PFSK-1 (cell line): ENCODE measurements around the gene CDC42BPG.

Experiments used
- SIN3A ChIP-seq: IDR thresholded peaks from 2 replicates; pipeline ENCODE4 v1.6.1; 2012; ENCODE audit warnings: mild to moderate bottlenecking, low read length, moderate library complexity, borderline replicate concordance; ENCODE audit not compliant: insufficient read depth
- TAF1 ChIP-seq: IDR thresholded peaks from 2 replicates; pipeline ENCODE4 v1.6.1; 2012; ENCODE audit warnings: low read length, control low read depth, borderline replicate concordance; ENCODE audit not compliant: insufficient read depth
- TF ChIP-seq, protein P1 (sequence below), 2 experiments: IDR thresholded peaks; 2 replicates each; pipeline versions ENCODE4 v1.6.1 to v1.8.0; 2011 to 2012; ENCODE audit warnings: low read depth in 2 of 2, low read length in 2 of 2, control low read depth in 1 of 2, inconsistent platforms in 1 of 2, mild to moderate bottlenecking in 1 of 2, moderate library complexity in 1 of 2; ENCODE audit not compliant: insufficient read depth in 1 of 2

DNA sequence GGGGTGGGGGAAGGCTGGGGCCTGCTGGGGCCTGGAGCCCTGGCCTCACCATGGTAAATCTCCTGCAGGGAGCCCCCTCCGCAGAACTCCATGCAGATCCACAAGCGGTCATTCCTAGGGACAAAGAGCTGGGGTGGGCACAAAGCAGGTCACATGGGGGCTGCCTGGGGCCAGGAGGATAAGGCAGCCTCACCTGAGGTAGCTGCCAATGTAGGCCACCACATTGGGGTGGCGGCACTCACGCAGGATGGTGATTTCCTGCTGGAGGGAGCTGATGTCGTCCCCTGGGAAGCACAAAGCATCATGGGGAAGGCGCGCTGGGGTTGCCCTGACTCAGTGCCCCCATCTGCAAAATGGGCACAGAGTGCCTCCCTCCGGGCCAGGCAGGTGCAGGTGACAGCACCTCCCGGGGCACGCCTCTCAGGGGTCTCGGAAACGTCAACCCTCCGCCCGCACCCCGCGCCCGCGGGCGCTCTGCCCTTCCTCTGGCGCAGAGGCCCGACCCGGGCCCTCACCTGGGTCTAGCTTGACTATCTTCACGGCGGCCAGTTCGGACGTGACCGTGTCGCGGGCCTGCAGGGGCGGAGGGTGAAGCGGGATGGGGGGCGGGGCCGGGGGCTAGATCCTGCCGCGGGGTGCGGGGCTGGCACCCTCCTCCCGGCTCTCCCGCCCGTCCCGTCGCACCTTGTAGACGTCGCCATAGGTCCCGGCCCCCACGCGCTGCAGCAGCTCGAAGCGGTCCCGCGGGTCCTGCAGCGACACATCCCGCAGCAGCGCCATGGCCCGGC is 41.9 kb downstream of the CDC42BPG start:
- TF ChIP-seq SIN3A (no peak), TAF1 (no peak)
- TF ChIP-seq, protein P1, sequence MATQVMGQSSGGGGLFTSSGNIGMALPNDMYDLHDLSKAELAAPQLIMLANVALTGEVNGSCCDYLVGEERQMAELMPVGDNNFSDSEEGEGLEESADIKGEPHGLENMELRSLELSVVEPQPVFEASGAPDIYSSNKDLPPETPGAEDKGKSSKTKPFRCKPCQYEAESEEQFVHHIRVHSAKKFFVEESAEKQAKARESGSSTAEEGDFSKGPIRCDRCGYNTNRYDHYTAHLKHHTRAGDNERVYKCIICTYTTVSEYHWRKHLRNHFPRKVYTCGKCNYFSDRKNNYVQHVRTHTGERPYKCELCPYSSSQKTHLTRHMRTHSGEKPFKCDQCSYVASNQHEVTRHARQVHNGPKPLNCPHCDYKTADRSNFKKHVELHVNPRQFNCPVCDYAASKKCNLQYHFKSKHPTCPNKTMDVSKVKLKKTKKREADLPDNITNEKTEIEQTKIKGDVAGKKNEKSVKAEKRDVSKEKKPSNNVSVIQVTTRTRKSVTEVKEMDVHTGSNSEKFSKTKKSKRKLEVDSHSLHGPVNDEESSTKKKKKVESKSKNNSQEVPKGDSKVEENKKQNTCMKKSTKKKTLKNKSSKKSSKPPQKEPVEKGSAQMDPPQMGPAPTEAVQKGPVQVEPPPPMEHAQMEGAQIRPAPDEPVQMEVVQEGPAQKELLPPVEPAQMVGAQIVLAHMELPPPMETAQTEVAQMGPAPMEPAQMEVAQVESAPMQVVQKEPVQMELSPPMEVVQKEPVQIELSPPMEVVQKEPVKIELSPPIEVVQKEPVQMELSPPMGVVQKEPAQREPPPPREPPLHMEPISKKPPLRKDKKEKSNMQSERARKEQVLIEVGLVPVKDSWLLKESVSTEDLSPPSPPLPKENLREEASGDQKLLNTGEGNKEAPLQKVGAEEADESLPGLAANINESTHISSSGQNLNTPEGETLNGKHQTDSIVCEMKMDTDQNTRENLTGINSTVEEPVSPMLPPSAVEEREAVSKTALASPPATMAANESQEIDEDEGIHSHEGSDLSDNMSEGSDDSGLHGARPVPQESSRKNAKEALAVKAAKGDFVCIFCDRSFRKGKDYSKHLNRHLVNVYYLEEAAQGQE (IDR thresholded peaks at IDR 0.05; ENCODE audit: insufficient read depth in 1 of 2, low read depth in 2 of 2, low read length in 2 of 2), result no peak
